ENCODE data around the gene LRP2BP.

The LRP2BP gene

DNA sequence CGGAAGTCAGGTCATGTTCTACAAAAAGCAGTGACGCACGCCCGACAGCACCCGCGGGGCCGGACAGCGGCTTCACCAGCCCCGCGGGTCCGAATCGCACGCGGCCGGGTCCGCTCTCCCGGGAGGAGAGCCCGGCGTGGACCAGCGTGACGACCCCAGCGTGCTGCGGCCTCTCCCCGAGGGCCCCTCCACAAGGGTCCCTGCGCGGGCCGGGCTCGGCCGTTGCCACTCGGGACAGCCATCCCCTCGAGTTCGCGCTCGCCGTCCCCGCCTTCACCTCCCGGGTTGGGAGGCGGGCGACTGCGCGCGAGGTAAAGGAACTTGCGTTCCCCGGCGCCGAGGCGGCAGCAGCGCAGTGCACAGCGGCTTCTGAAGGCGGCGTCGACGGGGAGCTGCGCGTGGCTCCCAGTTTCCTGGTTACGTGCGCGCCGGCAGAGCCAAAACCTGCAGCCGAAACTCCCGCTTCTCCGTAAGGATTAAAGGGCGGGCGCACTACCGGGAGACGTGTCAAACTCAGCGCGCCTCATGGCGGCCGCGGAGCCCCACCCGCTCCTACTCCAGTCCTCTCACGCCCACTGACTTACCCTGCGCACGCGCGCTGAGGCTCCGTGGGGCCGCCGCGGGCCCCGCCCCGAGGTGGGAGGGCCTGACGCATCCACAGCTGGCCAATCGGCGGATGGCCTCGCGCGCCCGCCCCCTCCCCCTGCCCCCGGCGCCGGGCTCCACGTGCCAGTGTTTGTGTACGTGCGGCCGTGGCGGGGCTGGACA, 416 bp upstream of the LRP2BP start:
- TF ChIP-seq, protein P1, sequence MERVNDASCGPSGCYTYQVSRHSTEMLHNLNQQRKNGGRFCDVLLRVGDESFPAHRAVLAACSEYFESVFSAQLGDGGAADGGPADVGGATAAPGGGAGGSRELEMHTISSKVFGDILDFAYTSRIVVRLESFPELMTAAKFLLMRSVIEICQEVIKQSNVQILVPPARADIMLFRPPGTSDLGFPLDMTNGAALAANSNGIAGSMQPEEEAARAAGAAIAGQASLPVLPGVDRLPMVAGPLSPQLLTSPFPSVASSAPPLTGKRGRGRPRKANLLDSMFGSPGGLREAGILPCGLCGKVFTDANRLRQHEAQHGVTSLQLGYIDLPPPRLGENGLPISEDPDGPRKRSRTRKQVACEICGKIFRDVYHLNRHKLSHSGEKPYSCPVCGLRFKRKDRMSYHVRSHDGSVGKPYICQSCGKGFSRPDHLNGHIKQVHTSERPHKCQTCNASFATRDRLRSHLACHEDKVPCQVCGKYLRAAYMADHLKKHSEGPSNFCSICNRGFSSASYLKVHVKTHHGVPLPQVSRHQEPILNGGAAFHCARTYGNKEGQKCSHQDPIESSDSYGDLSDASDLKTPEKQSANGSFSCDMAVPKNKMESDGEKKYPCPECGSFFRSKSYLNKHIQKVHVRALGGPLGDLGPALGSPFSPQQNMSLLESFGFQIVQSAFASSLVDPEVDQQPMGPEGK (CRISPR knock-in tag; IDR thresholded peaks at IDR 0.05; ENCODE audit: borderline replicate concordance): no peak; the same call in 1 of the 2 replicates
- TF ChIP-seq PPARA (CRISPR knock-in tag; IDR thresholded peaks at IDR 0.05; ENCODE audit: borderline replicate concordance) (no peak), ZNF70 (CRISPR knock-in tag; IDR thresholded peaks at IDR 0.05) (no peak), CSDC2 (CRISPR knock-in tag; IDR thresholded peaks at IDR 0.05) (0 out of 2 replicates have a peak, but pooled peaks have one; percentile 52), ZFP3 (CRISPR knock-in tag; IDR thresholded peaks at IDR 0.05) (peak; percentile 81), ISL1 (CRISPR knock-in tag; IDR thresholded peaks at IDR 0.05) (no peak; the same call in 1 of the 2 replicates), ARNTL (CRISPR knock-in tag; IDR thresholded peaks at IDR 0.05; ENCODE audit: borderline replicate concordance, low read depth) (no peak), GLIS3 (CRISPR knock-in tag; IDR thresholded peaks at IDR 0.05) (peak; percentile 7; the same call in 1 of the 2 replicates), ZC3H10 (CRISPR knock-in tag; IDR thresholded peaks at IDR 0.05) (no peak; the same call in 1 of the 2 replicates), TCF4 (CRISPR knock-in tag; IDR thresholded peaks at IDR 0.05; ENCODE audit: borderline replicate concordance) (no peak), ZFP30 (CRISPR knock-in tag; IDR thresholded peaks at IDR 0.05) (no peak), BACH2 (CRISPR knock-in tag; IDR thresholded peaks at IDR 0.05; ENCODE audit: borderline replicate concordance) (no peak), RARB (CRISPR knock-in tag; IDR thresholded peaks at IDR 0.05) (no peak), ESRRG (CRISPR knock-in tag; IDR thresholded peaks at IDR 0.05) (no peak), ZNF565 (CRISPR knock-in tag; conservative IDR thresholded peaks at IDR 0.05; ENCODE audit: low read depth) (0 out of 2 replicates have a peak, but pooled peaks have one; percentile 36), TOX (CRISPR knock-in tag; IDR thresholded peaks at IDR 0.05; ENCODE audit: borderline replicate concordance) (no peak), SNAI2 (CRISPR knock-in tag; IDR thresholded peaks at IDR 0.05) (0 out of 2 replicates have a peak, but pooled peaks have one; percentile 77), ZNF8 (CRISPR knock-in tag; IDR thresholded peaks at IDR 0.05) (no peak), OSR1 (CRISPR knock-in tag; IDR thresholded peaks at IDR 0.05) (no peak)
- TF ChIP-seq, protein P2, sequence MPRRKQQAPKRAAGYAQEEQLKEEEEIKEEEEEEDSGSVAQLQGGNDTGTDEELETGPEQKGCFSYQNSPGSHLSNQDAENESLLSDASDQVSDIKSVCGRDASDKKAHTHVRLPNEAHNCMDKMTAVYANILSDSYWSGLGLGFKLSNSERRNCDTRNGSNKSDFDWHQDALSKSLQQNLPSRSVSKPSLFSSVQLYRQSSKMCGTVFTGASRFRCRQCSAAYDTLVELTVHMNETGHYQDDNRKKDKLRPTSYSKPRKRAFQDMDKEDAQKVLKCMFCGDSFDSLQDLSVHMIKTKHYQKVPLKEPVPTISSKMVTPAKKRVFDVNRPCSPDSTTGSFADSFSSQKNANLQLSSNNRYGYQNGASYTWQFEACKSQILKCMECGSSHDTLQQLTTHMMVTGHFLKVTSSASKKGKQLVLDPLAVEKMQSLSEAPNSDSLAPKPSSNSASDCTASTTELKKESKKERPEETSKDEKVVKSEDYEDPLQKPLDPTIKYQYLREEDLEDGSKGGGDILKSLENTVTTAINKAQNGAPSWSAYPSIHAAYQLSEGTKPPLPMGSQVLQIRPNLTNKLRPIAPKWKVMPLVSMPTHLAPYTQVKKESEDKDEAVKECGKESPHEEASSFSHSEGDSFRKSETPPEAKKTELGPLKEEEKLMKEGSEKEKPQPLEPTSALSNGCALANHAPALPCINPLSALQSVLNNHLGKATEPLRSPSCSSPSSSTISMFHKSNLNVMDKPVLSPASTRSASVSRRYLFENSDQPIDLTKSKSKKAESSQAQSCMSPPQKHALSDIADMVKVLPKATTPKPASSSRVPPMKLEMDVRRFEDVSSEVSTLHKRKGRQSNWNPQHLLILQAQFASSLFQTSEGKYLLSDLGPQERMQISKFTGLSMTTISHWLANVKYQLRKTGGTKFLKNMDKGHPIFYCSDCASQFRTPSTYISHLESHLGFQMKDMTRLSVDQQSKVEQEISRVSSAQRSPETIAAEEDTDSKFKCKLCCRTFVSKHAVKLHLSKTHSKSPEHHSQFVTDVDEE (CRISPR knock-in tag; IDR thresholded peaks at IDR 0.05): peak; percentile 83
- TF ChIP-seq, protein P3, sequence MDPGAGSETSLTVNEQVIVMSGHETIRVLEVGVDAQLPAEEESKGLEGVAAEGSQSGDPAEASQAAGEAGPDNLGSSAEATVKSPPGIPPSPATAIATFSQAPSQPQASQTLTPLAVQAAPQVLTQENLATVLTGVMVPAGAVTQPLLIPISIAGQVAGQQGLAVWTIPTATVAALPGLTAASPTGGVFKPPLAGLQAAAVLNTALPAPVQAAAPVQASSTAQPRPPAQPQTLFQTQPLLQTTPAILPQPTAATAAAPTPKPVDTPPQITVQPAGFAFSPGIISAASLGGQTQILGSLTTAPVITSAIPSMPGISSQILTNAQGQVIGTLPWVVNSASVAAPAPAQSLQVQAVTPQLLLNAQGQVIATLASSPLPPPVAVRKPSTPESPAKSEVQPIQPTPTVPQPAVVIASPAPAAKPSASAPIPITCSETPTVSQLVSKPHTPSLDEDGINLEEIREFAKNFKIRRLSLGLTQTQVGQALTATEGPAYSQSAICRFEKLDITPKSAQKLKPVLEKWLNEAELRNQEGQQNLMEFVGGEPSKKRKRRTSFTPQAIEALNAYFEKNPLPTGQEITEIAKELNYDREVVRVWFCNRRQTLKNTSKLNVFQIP (CRISPR knock-in tag; IDR thresholded peaks at IDR 0.05; ENCODE audit: borderline replicate concordance, low read depth): peak; percentile 77; the same call in 1 of the 2 replicates
- TF ChIP-seq, protein P4, sequence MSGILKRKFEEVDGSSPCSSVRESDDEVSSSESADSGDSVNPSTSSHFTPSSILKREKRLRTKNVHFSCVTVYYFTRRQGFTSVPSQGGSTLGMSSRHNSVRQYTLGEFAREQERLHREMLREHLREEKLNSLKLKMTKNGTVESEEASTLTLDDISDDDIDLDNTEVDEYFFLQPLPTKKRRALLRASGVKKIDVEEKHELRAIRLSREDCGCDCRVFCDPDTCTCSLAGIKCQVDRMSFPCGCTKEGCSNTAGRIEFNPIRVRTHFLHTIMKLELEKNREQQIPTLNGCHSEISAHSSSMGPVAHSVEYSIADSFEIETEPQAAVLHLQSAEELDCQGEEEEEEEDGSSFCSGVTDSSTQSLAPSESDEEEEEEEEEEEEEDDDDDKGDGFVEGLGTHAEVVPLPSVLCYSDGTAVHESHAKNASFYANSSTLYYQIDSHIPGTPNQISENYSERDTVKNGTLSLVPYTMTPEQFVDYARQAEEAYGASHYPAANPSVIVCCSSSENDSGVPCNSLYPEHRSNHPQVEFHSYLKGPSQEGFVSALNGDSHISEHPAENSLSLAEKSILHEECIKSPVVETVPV (CRISPR knock-in tag; IDR thresholded peaks at IDR 0.05): no peak
- TF ChIP-seq, protein P5, sequence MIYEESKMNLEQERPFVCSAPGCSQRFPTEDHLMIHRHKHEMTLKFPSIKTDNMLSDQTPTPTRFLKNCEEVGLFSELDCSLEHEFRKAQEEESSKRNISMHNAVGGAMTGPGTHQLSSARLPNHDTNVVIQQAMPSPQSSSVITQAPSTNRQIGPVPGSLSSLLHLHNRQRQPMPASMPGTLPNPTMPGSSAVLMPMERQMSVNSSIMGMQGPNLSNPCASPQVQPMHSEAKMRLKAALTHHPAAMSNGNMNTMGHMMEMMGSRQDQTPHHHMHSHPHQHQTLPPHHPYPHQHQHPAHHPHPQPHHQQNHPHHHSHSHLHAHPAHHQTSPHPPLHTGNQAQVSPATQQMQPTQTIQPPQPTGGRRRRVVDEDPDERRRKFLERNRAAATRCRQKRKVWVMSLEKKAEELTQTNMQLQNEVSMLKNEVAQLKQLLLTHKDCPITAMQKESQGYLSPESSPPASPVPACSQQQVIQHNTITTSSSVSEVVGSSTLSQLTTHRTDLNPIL (CRISPR knock-in tag; IDR thresholded peaks at IDR 0.05; ENCODE audit: low read depth): no peak
- ATAC-seq: peak; percentile 91
